Erythroblast (primary cell): Measurements from ENCODE around the gene JPH2.

Experiments
- GATA1 ChIP-seq: IDR thresholded peaks from 2 replicates; pipeline ENCODE4 v1.6.1; 2011; ENCODE audit warnings: low read depth, mild to moderate bottlenecking, control low read depth, low read length, moderate library complexity
- POLR2A ChIP-seq: IDR thresholded peaks from 2 replicates; pipeline ENCODE4 v1.6.1; 2011; ENCODE audit warnings: mild to moderate bottlenecking, low read length

GRCh38 chr20:44112456-44112855 is 74.5 kb downstream of the JPH2 start:
- TF ChIP-seq POLR2A (no peak), GATA1 (no peak)
